GM03348 (cell line): ENCODE data around the gene GRAMD4.

Experiments
- DNase-seq: peaks from one replicate; pipeline ENCODE4 v3.0.0; 2012; ENCODE audit warnings: low spot score

GRAMD4 gene

DNA sequence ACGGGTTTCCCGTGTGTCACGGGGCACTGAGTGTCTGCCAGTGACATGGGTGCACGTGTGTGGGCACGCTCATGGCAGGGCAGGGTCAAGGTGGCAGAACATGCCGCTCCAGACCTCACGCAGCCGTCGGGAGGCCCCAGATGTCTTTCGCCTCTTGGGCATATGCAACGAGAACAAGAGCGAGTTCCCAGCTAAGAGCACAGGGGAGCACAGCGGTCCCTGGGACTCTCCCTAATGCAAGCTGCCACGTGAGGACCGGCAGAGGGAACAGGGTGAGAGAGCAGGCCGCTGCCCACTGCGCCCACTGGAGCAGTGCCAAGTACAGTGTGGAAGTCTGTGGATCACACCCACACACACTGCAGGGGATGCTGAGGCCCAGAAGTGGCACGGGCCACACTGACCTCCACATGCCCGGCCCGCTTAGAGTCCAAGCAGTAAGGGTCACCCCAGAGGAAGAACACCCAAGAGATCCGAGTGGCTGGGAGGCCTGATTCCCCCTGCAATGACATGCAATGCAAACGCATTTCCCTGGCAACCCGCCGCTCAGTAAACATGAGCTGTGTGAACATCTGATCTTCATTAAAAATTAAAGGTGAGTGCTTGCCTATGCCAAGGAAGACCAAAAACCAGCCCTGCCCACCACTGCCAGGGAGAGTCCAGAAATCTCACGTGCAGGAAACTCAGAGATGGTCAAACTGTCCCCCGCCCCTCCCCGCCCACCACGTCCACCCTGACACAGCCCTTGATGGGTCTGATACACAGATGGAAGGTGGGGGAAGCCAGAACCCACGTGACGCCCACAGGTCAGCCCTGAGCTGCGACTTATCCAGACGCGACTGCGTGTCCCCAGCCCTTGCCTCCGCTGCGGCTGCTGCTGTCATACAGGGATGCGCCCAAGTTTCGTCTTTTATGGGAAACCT is 106.1 kb downstream of the GRAMD4 start:
- DNase-seq: no peak

DNA sequence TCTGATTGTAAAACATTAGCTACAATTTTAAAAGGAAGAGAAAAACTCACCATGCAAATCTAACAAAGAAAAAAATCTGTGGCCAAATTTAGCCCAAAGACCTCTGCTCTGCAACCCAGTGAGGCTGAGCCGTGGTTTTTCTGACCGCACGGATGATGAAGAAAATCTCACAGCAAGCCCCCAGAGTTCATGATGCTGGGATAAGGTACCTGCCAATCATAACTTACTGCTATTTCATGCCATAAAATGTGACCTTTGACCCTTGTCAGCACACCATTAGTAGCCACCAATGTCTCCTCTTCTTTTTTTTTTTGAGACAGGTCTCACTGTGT is 106.8 kb downstream of the GRAMD4 start:
- DNase-seq: no peak

DNA sequence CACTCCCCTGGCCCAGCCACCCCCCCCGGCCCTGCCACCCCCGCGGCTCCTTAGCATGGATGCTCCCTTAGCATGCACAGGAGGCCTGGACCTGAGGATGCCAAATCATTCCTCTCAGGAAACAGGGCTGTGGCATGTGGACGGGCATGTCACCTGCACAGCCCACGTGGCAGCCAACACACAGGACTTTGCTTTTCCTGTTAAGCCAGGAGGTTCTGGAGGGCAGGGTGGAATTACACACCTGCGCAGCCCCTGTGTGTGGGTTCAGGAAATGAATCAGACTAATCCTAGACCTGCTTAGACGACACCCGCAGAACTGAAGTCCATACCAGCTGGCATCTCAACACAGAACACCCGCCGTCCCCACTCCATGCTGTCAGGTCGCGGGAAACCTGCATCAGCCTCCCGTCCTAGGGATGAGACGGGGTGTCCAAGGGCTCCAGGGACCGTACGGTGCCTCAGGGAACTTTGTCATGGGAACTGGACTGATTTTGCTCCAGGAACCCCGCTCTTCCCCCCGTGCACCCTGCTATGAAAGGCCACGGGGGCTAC is 107.7 kb downstream of the GRAMD4 start:
- no peak for DNase-seq

DNA sequence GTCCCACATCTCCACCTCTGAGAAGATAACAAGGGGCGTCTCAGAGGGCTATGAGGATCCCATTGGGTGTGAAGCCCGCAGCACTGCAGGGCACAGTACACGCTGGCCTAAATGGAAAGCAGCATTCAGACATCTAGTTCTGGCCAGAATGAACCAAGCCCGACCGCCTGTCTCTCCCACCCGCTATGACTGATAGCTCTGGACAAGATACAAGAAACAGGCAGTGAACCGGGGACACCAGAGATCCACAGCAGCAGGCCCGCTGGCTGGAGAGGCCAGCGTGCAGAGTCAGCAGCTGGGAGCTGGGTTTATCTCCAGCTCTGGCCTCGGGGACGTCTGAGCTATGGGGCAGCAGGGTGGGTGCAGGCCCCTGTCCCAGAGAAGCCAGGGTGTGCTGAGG is 108.3 kb downstream of the GRAMD4 start:
- DNase-seq: no peak
